B cell (primary cell): Measurements from ENCODE around the gene YWHAE.

Source experiments
- CTCF ChIP-seq: fragments of 200-600 bp; IDR thresholded peaks from one replicate; pipeline ENCODE4 v1.8.0; 2022; ENCODE audit warnings: antibody characterized with exemption, mild to moderate bottlenecking
- EZH2 ChIP-seq: IDR thresholded peaks from 2 replicates; pipeline ENCODE4 v1.6.1; 2012; ENCODE audit warnings: borderline replicate concordance, low read depth, mild to moderate bottlenecking, moderate library complexity, low read length; ENCODE audit not compliant: insufficient read depth, poor library complexity, severe bottlenecking

GRCh38 chr17:1431631-1432104, 31.6 kb upstream of the YWHAE start:
- TF ChIP-seq CTCF, result no peak
- TF ChIP-seq EZH2, result no peak
